Stimulated activated CD4-positive, alpha-beta T cell treated with anti-CD3 and anti-CD28 coated beads, Interleukin-1b, Interleukin-23, amount 100 ng/mL, for 48 hours (primary cell): ENCODE measurements around the gene TAF6.

Source experiments
- DNase-seq: peaks from one replicate; pipeline ENCODE4 v3.0.0-alpha.2; 2020

Gene TAF6

DNA sequence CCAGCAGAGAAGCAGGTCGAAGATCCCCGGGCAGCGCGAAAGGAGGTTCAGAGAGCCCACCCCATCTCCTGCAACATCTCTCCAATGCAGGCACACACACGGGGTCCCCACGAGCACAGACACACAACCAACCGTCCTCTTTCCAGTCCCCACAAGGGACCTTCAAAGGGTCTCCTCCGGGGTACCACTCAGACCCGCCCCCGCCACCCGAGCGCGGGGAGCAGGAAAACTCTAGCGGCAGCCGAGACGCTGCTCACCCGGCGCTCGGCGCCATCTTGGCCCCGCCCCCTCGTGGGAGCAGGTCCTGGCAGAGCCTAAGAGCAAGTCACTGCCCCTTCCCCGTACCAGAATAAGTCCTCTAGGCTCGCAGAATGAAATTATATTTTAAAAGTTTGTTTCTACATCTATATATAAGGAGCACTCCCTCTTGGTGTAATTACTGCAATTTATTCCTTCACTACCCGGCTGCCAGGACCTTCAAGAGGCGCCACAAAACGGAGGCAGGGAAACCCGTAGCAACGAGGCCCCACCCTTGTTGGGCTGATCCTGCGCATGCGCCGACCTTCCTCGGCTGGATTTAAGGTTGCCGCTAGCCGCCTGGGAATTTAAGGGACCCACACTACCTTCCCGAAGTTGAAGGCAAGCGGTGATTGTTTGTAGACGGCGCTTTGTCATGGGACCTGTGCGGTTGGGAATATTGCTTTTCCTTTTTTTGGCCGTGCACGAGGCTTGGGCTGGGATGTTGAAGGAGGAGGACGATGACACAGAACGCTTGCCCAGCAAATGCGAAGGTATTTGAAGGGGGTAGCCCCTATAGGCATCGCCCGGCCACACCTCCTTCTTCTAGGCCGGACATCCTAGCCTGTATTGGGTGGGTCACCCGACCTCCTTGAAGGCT is at the start of gene TAF6, which contains the start of gene CNPY4:
Gene TAF6 (minus strand): TSS at position 287 of the 898 bp plus-strand sequence. CDS start 5,149 bp downstream, outside the sequence.
Gene CNPY4 (plus strand): TSS at position 563 of the 898 bp plus-strand sequence. CDS start 111 bp downstream, at position 674.
- DNase-seq, result peak; percentile 95

DNA sequence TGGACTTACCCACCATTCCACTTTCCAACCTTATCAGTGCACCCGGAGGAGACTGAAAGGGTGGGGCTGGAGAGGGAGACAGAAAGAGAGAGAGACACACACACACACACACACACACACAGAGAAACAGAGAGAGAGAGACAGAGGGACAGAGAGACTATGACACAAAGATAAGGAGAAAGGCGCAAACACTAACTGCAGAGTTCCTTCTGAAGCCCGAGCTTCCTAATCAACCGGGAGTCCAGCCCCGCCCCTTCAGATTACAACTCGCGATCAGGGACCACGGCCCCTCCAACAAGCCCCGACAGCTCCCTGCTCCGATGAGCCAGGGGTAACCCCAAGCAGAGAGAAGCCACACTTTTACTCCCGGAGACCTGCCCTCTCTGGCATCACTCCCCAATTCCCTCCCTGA is 48.8 kb upstream of the TAF6 start:
- no peak for DNase-seq

- no peak for DNase-seq
Observed at GRCh38 chr7:100166970-100167911, 48.1 kb upstream of the TAF6 start.

GRCh38 chr7:100166317-100166940 is 47.3 kb upstream of the TAF6 start:
- DNase-seq, result peak; percentile 50

- no peak for DNase-seq
Observed at GRCh38 chr7:100163871-100164270, 44.7 kb upstream of the TAF6 start.

DNA sequence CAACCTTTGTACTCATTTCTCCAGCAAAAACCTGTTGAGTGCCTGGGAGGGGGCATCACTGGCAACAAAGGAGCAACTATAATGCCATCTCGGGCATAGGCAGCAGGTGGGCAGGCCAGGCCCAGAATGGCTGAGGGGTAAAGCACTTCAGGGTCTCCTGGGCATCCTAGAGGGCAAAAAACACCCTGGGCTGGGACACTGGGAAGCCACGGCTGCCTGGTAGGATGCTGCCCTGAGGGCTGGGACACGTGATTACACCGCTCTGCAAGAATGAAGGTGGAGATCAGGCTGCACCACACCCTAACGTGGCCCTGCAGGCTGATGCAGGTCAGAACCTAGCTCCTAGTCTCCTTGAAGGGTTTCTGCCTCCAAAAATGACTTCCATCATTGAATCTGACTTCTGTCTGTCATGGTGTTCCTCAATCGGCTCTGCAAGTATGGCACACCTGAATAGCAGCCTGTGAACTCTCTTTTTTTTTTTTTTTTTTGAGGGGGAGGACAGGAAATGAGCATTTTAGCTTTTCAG is 43.9 kb upstream of the TAF6 start:
- no peak for DNase-seq

GRCh38 chr7:100160067-100160466 is 40.9 kb upstream of the TAF6 start:
- no peak for DNase-seq

DNA sequence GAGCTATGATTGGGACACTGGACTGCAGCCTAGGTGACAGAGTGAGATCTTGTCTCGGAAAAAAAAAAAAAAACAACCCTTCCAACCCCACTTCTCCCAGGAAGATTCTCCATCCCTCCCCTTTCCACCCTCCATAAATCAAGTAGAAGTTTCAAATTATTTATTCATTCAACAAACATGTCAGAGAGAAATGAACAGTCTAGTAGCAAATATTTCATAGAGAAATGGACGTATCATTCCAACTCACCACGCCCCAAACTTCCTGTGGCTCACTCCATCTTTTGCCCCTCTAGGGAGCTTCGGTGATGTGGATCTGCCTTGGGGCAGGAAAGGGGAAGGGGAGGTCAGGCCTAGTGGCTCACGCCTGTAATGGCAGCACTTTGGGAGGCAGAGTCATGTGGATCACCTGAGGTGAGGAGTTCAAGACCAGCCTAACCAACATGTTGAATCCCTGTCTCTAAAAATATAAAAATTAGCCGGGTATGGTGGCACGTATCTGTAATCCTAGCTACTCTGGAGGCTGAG is 40.0 kb upstream of the TAF6 start:
- DNase-seq, result no peak

DNA sequence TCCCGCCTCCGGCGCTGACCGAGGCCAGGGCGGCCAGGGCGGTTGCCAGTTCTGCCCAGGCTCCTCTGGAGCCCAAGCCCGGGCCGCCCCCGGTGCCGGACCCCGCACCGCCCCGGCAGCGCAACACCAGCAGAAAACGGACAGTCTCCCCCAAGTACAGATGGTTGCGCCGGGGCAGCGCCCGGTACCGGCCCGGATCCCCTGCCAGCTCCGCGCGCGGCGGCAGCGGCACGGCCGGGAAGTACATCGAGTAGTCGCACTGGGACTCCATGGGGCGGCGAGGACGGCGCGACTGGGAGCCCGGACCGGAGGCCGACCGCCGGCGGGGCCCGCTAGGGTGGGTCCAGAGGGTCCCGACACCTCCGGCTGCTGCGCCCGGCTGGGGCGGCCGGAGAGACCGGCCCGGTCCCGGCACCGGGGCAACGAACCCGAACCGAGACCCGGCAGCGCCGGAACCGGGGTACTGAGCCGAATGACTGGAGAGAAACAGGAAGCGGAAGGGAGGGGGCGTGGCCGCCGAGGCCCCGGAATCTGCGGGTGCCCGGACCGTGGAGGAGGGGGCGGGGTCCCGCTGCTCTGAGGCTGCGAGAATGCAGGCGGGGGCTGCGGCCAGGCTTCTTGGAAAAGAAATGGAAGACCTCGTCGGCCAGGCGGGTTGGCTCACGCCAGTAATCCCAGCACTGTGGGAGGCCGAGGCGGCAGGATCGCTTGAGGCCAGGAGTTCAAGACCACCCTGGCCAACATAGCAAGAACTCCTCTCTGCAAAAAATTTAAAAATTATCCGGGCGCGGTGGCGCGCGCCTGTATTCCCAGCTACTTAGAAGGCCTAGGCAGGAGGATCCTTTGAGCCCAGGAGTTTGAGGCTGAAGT is 39.3 kb upstream of the TAF6 start, which contains the start of gene TRAPPC14:
Gene TRAPPC14 (minus strand): TSS at position 495 of the 870 bp plus-strand sequence. CDS start 224 bp downstream, at position 271.
- peak; percentile 89 for DNase-seq

GRCh38 chr7:100157334-100158228 is 38.4 kb upstream of the TAF6 start:
- DNase-seq, result no peak

- DNase-seq, result no peak
Observed at GRCh38 chr7:100157069-100157333, 37.8 kb upstream of the TAF6 start.

- no peak for DNase-seq
Observed at GRCh38 chr7:100156331-100157068, 37.3 kb upstream of the TAF6 start.

GRCh38 chr7:100155553-100156317 is 36.6 kb upstream of the TAF6 start:
- no peak for DNase-seq

GRCh38 chr7:100154651-100155491 is 35.7 kb upstream of the TAF6 start:
- no peak for DNase-seq

DNA sequence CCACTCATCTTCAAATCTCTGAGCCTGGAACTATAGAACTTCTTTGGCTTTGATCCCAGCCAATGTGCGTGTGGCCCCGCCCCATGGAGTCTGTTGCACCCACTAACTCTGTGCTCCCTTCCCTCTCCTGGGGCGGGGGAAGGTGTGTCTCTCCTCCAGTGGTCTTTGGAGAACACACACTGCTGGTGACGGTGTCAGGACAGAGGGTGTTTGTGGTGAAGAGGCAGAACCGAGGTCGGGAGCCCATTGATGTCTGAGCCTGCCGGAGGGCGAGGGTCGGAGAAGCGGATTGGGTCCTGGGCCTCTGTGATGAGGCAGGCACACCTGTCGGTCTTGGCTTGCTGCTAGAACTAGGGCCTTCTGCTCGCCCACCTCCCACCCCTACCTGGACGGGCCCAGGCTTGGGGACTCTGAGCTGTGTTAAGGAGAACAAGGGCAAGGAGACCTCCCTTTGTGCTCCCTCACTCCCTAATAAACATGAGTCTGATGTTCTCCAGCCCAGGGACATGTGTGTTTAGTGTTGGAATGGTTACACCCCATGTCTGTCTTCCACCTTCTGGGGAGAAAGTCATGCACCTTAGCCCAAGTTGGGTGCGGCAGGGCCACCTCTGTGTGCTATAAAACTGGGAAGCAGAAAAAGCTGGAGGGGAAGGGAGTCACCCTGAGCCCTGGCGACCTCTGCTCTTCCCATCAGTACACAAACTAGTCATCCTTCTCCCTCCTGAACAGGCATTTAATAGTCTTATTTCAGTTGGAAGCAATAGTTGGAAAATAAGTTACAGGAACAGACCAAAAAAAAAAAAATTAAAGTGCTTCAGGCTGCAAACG is 34.8 kb upstream of the TAF6 start:
- no peak for DNase-seq

DNA sequence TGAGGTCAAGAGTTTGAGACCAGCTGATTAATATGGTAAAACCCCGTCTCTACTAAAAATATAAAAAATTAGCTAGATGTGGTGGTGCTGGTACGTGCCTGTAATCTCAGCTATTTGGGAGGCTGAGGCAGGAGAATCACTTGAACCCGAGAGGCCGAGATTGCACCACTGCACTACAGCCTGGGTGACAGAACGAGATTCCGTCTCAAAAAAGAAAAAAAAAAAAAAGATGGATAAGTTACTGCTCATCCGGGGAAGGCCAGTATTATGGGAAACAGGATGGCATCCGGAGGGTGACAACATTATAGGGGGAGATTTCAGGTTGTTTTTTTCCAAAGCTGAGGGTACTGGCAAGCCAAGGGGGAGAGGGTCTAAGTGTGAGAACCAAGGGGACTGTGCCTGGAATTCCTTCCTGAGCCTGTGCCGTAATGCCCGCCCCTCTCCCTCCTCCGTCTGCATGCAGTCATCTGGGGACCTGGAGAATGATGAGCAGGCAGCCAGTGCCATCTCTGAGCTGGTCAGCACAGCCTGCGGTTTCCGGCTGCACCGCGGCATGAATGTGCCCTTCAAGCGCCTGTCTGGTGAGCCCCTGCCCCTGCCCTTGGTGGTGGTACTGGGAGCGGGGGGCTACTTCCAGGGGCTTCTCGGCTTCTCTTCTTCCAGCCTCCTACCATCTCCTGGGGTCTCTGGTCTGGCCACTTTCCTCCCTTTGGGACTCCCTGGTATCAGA is 33.9 kb upstream of the TAF6 start:
- no peak for DNase-seq
